ENCODE data around the gene FGGY.
"Not testable (repeated sequence)": the region's sequence is repeated elsewhere in the genome, so short reads cannot be mapped to it uniquely, and the experiment has no call there.

The FGGY gene

GRCh38 chr1:59289570-59289969 is 7.3 kb upstream of the FGGY start:
- Histone ChIP-seq H3K4me3 (ENCODE audit: low read depth, low read length) (no peak overlapping the region), H3K27me3 (ENCODE audit: control insufficient read depth, insufficient read depth, low read length) (no peaks in the 10 kb centered on the region), H3K27ac (ENCODE audit: low read depth, low read length) (no peak overlapping the region), H3K36me3 (ENCODE audit: control insufficient read depth, insufficient read depth, low read length) (no peaks in the 10 kb centered on the region), H3K9me3 (ENCODE audit: control insufficient read depth, insufficient read depth, low read length) (no peaks in the 10 kb centered on the region), H3K4me1 (ENCODE audit: control insufficient read depth, insufficient read depth, low read length) (no peaks in the 10 kb centered on the region), H3K9ac (ENCODE audit: low read depth, low read length) (no peak overlapping the region)

GRCh38 chr1:59290193-59290949 is 6.5 kb upstream of the FGGY start:
- no peak overlapping the region for H3K9ac ChIP-seq (ENCODE audit: low read depth, low read length)
- no peak overlapping the region for H3K27ac ChIP-seq (ENCODE audit: low read depth, low read length)
- peaks cover 5% of the 10 kb centered on the region for H3K27me3 ChIP-seq (ENCODE audit: control insufficient read depth, insufficient read depth, low read length)
- no peak overlapping the region for H3K4me3 ChIP-seq (ENCODE audit: low read depth, low read length)
- no peaks in the 10 kb centered on the region for H3K9me3 ChIP-seq (ENCODE audit: control insufficient read depth, insufficient read depth, low read length)
- no peaks in the 10 kb centered on the region for H3K4me1 ChIP-seq (ENCODE audit: control insufficient read depth, insufficient read depth, low read length)
- no peaks in the 10 kb centered on the region for H3K36me3 ChIP-seq (ENCODE audit: control insufficient read depth, insufficient read depth, low read length)

- no peak overlapping the region for H3K4me3 ChIP-seq (ENCODE audit: low read depth, low read length)
- H3K27me3 ChIP-seq (ENCODE audit: control insufficient read depth, insufficient read depth, low read length), result peaks cover 9% of the 10 kb centered on the region
- no peak overlapping the region for H3K27ac ChIP-seq (ENCODE audit: low read depth, low read length)
- H3K9ac ChIP-seq (ENCODE audit: low read depth, low read length), result no peak overlapping the region
- peaks cover 7% of the 10 kb centered on the region for H3K4me1 ChIP-seq (ENCODE audit: control insufficient read depth, insufficient read depth, low read length)
- no peaks in the 10 kb centered on the region for H3K36me3 ChIP-seq (ENCODE audit: control insufficient read depth, insufficient read depth, low read length)
- H3K9me3 ChIP-seq (ENCODE audit: control insufficient read depth, insufficient read depth, low read length), result no peaks in the 10 kb centered on the region
Observed at GRCh38 chr1:59291561-59291960, 5.3 kb upstream of the FGGY start.

GRCh38 chr1:59292562-59292961 is 4.3 kb upstream of the FGGY start:
- peaks cover 7% of the 10 kb centered on the region for H3K4me1 ChIP-seq (ENCODE audit: control insufficient read depth, insufficient read depth, low read length)
- H3K9ac ChIP-seq (ENCODE audit: low read depth, low read length), result no peak overlapping the region
- no peak overlapping the region for H3K27ac ChIP-seq (ENCODE audit: low read depth, low read length)

GRCh38 chr1:59293206-59293605 is 3.7 kb upstream of the FGGY start:
- H3K4me3 ChIP-seq (ENCODE audit: low read depth, low read length), result no peak overlapping the region
- H3K4me1 ChIP-seq (ENCODE audit: control insufficient read depth, insufficient read depth, low read length), result peaks cover 13% of the 10 kb centered on the region
- H3K36me3 ChIP-seq (ENCODE audit: control insufficient read depth, insufficient read depth, low read length), result no peaks in the 10 kb centered on the region
- H3K27ac ChIP-seq (ENCODE audit: low read depth, low read length), result no peak overlapping the region
- H3K27me3 ChIP-seq (ENCODE audit: control insufficient read depth, insufficient read depth, low read length), result peaks cover 9% of the 10 kb centered on the region
- H3K9me3 ChIP-seq (ENCODE audit: control insufficient read depth, insufficient read depth, low read length), result no peaks in the 10 kb centered on the region
- H3K9ac ChIP-seq (ENCODE audit: low read depth, low read length), result no peak overlapping the region

More at GRCh38 chr1:59292562-59292961, 4.3 kb upstream of the FGGY start:
- H3K36me3 ChIP-seq (ENCODE audit: control insufficient read depth, insufficient read depth, low read length), result no peaks in the 10 kb centered on the region
- H3K9me3 ChIP-seq (ENCODE audit: control insufficient read depth, insufficient read depth, low read length), result no peaks in the 10 kb centered on the region
- peaks cover 9% of the 10 kb centered on the region for H3K27me3 ChIP-seq (ENCODE audit: control insufficient read depth, insufficient read depth, low read length)
- no peak overlapping the region for H3K4me3 ChIP-seq (ENCODE audit: low read depth, low read length)

- H3K9ac ChIP-seq (ENCODE audit: low read depth, low read length), result no peak overlapping the region
- H3K4me3 ChIP-seq (ENCODE audit: low read depth, low read length), result no peak overlapping the region
- no peak overlapping the region for H3K27ac ChIP-seq (ENCODE audit: low read depth, low read length)
- H3K4me1 ChIP-seq (ENCODE audit: control insufficient read depth, insufficient read depth, low read length), result peaks cover 16% of the 10 kb centered on the region
- H3K27me3 ChIP-seq (ENCODE audit: control insufficient read depth, insufficient read depth, low read length), result peaks cover 9% of the 10 kb centered on the region
- no peaks in the 10 kb centered on the region for H3K36me3 ChIP-seq (ENCODE audit: control insufficient read depth, insufficient read depth, low read length)
- no peaks in the 10 kb centered on the region for H3K9me3 ChIP-seq (ENCODE audit: control insufficient read depth, insufficient read depth, low read length)
Observed at GRCh38 chr1:59293849-59294248, 3.0 kb upstream of the FGGY start.

GRCh38 chr1:59294423-59294822 is 2.5 kb upstream of the FGGY start:
- Histone ChIP-seq H3K36me3 (ENCODE audit: control insufficient read depth, insufficient read depth, low read length) (no peaks in the 10 kb centered on the region), H3K27ac (ENCODE audit: low read depth, low read length) (no peak overlapping the region), H3K4me3 (ENCODE audit: low read depth, low read length) (no peak overlapping the region), H3K9ac (ENCODE audit: low read depth, low read length) (no peak overlapping the region), H3K9me3 (ENCODE audit: control insufficient read depth, insufficient read depth, low read length) (no peaks in the 10 kb centered on the region), H3K4me1 (ENCODE audit: control insufficient read depth, insufficient read depth, low read length) (peaks cover 16% of the 10 kb centered on the region), H3K27me3 (ENCODE audit: control insufficient read depth, insufficient read depth, low read length) (peaks cover 9% of the 10 kb centered on the region)

GRCh38 chr1:59295618-59296017 is 1.3 kb upstream of the FGGY start:
- H3K27me3 ChIP-seq (ENCODE audit: control insufficient read depth, insufficient read depth, low read length), result peaks cover 9% of the 10 kb centered on the region
- H3K36me3 ChIP-seq (ENCODE audit: control insufficient read depth, insufficient read depth, low read length), result no peaks in the 10 kb centered on the region
- no peaks in the 10 kb centered on the region for H3K9me3 ChIP-seq (ENCODE audit: control insufficient read depth, insufficient read depth, low read length)
- peaks cover 16% of the 10 kb centered on the region for H3K4me1 ChIP-seq (ENCODE audit: control insufficient read depth, insufficient read depth, low read length)
- peak overlapping the region; percentile 68 for H3K4me3 ChIP-seq (ENCODE audit: low read depth, low read length)
- H3K9ac ChIP-seq (ENCODE audit: low read depth, low read length), result peak overlapping the region; percentile 42; the same call in 1 of the 2 replicates
- no peak overlapping the region for H3K27ac ChIP-seq (ENCODE audit: low read depth, low read length)

GRCh38 chr1:59298026-59298583 is 1.2 kb downstream of the FGGY start:
- no peaks in the 10 kb centered on the region for H3K36me3 ChIP-seq (ENCODE audit: control insufficient read depth, insufficient read depth, low read length)
- H3K4me1 ChIP-seq (ENCODE audit: control insufficient read depth, insufficient read depth, low read length), result peaks cover 16% of the 10 kb centered on the region
- 0 out of 2 replicates have a peak overlapping the region, but pooled peaks have one; percentile 0 for H3K4me3 ChIP-seq (ENCODE audit: low read depth, low read length)
- 0 out of 2 replicates have a peak, but pooled peaks cover 5% of the 10 kb centered on the region for H3K9me3 ChIP-seq (ENCODE audit: control insufficient read depth, insufficient read depth, low read length)
- H3K9ac ChIP-seq (ENCODE audit: low read depth, low read length), result no peak overlapping the region
- peaks cover 9% of the 10 kb centered on the region for H3K27me3 ChIP-seq (ENCODE audit: control insufficient read depth, insufficient read depth, low read length)
- no peak overlapping the region for H3K27ac ChIP-seq (ENCODE audit: low read depth, low read length)

- H3K36me3 ChIP-seq (ENCODE audit: control insufficient read depth, insufficient read depth, low read length), result no peaks in the 10 kb centered on the region
- H3K4me1 ChIP-seq (ENCODE audit: control insufficient read depth, insufficient read depth, low read length), result peaks cover 16% of the 10 kb centered on the region
- 0 out of 2 replicates have a peak, but pooled peaks cover 5% of the 10 kb centered on the region for H3K9me3 ChIP-seq (ENCODE audit: control insufficient read depth, insufficient read depth, low read length)
- peaks cover 9% of the 10 kb centered on the region for H3K27me3 ChIP-seq (ENCODE audit: control insufficient read depth, insufficient read depth, low read length)
- no peak overlapping the region for H3K4me3 ChIP-seq (ENCODE audit: low read depth, low read length)
- H3K27ac ChIP-seq (ENCODE audit: low read depth, low read length), result no peak overlapping the region
- H3K9ac ChIP-seq (ENCODE audit: low read depth, low read length), result no peak overlapping the region
Observed at GRCh38 chr1:59298710-59299346, 1.9 kb downstream of the FGGY start.

- H3K27me3 ChIP-seq (ENCODE audit: control insufficient read depth, insufficient read depth, low read length); H3K4me3 ChIP-seq (ENCODE audit: low read depth, low read length); H3K27ac ChIP-seq (ENCODE audit: low read depth, low read length); H3K9ac ChIP-seq (ENCODE audit: low read depth, low read length); H3K36me3 ChIP-seq (ENCODE audit: control insufficient read depth, insufficient read depth, low read length); H3K9me3 ChIP-seq (ENCODE audit: control insufficient read depth, insufficient read depth, low read length): not testable (repeated sequence)
- H3K4me1 ChIP-seq (ENCODE audit: control insufficient read depth, insufficient read depth, low read length), result peaks cover 16% of the 10 kb centered on the region
Observed at GRCh38 chr1:59299670-59300069, 2.8 kb downstream of the FGGY start.
